HEK293 (cell line): ENCODE data around the gene PDHX.

Experiments used
- TCF7L2 ChIP-seq: IDR thresholded peaks from 2 replicates; pipeline ENCODE4 v1.6.1; 2011; ENCODE audit warnings: low read depth, mild to moderate bottlenecking, inconsistent platforms, low read length, moderate library complexity, borderline replicate concordance
- ZNF138 ChIP-seq: fragments of 450-650 bp; formaldehyde crosslinking; IDR thresholded peaks from 2 replicates; pipeline ENCODE4 v1.5.1; 2016; ENCODE audit warnings: missing biosample characterization, missing genetic modification characterization, borderline replicate concordance
- ZNF155 ChIP-seq: fragments of 450-650 bp; formaldehyde crosslinking; IDR thresholded peaks from 2 replicates; pipeline ENCODE4 v1.5.1; 2016; ENCODE audit warnings: missing biosample characterization, missing genetic modification characterization
- ZNF76 ChIP-seq: fragments of 450-650 bp; formaldehyde crosslinking; IDR thresholded peaks from 2 replicates; pipeline ENCODE4; 2016; ENCODE audit warnings: low read depth, missing biosample characterization, missing genetic modification characterization, borderline replicate concordance
- ZNF830 ChIP-seq: fragments of 450-650 bp; IDR thresholded peaks from 2 replicates; pipeline ENCODE4 v1.5.0; 2018; ENCODE audit warnings: missing biosample characterization, missing genetic modification characterization, low read depth, mild to moderate bottlenecking, moderate library complexity
- ZSCAN23 ChIP-seq: fragments of 450-650 bp; formaldehyde crosslinking; IDR thresholded peaks from 2 replicates; pipeline ENCODE4 v1.5.1; 2016; ENCODE audit warnings: missing biosample characterization, missing genetic modification characterization
- TF ChIP-seq, protein P1 (sequence below): fragments of 450-650 bp; formaldehyde crosslinking; IDR thresholded peaks from 2 replicates; pipeline ENCODE4 v1.5.1; 2016; ENCODE audit warnings: missing biosample characterization, missing genetic modification characterization
- TF ChIP-seq, protein P2 (sequence below): fragments of 450-650 bp; formaldehyde crosslinking; IDR thresholded peaks from 2 replicates; pipeline ENCODE4 v1.5.1; 2016; ENCODE audit warnings: missing biosample characterization, missing genetic modification characterization

DNA sequence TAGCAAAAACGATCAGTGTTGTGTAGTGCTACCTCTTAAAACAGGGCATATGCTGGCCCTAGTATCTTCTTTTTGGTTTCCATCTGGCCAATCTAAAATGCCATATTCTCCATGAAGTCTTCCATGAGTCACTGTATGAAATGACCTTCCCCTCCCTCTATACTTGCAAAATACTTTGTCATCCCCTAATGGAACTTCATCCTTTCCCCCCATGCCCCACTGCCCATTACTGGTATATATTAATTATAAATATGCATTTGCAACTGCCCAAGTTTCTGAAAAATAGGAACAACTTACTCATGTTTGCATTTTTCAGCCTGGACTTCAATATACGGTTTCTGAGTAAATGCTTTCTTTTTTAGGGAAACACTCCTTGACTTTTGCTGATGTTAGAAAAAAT, 4.7 kb upstream of the PDHX start:
- no peak for TF ChIP-seq ZSCAN23 (tag by site-specific recombination)
- no peak for TF ChIP-seq ZNF155 (tag by site-specific recombination)
- TF ChIP-seq, protein P1, sequence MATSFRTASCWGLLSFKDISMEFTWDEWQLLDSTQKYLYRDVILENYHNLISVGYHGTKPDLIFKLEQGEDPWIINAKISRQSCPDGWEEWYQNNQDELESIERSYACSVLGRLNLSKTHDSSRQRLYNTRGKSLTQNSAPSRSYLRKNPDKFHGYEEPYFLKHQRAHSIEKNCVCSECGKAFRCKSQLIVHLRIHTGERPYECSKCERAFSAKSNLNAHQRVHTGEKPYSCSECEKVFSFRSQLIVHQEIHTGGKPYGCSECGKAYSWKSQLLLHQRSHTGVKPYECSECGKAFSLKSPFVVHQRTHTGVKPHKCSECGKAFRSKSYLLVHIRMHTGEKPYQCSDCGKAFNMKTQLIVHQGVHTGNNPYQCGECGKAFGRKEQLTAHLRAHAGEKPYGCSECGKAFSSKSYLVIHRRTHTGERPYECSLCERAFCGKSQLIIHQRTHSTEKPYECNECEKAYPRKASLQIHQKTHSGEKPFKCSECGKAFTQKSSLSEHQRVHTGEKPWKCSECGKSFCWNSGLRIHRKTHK (tag by site-specific recombination), result no peak
- no peak for TF ChIP-seq ZNF830 (tag by site-specific recombination)
- no peak for TF ChIP-seq ZNF76 (tag by site-specific recombination)
- TF ChIP-seq ZNF138 (tag by site-specific recombination), result no peak
- TF ChIP-seq, protein P2, sequence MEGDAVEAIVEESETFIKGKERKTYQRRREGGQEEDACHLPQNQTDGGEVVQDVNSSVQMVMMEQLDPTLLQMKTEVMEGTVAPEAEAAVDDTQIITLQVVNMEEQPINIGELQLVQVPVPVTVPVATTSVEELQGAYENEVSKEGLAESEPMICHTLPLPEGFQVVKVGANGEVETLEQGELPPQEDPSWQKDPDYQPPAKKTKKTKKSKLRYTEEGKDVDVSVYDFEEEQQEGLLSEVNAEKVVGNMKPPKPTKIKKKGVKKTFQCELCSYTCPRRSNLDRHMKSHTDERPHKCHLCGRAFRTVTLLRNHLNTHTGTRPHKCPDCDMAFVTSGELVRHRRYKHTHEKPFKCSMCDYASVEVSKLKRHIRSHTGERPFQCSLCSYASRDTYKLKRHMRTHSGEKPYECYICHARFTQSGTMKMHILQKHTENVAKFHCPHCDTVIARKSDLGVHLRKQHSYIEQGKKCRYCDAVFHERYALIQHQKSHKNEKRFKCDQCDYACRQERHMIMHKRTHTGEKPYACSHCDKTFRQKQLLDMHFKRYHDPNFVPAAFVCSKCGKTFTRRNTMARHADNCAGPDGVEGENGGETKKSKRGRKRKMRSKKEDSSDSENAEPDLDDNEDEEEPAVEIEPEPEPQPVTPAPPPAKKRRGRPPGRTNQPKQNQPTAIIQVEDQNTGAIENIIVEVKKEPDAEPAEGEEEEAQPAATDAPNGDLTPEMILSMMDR (tag by site-specific recombination), result no peak
- TF ChIP-seq TCF7L2, result no peak
